Mesendoderm (in vitro differentiated cells): ENCODE data around the gene TMEM272.
"Not testable (repeated sequence)": the region's sequence is repeated elsewhere in the genome, so short reads cannot be mapped to it uniquely, and the experiment has no call there.

Experiments
- DNase-seq: peaks from one replicate; pipeline ENCODE4 v3.0.0; 2013
- H2AK5ac ChIP-seq: 2 replicates; pipeline ENCODE4 v1.6.1; 2013; ENCODE audit warnings: low read length, inconsistent platforms
- H2BK120ac ChIP-seq: 2 replicates; pipeline ENCODE4 v1.6.1; 2013; ENCODE audit warnings: low read depth, mild to moderate bottlenecking, low read length, moderate library complexity, mixed read lengths
- H2BK15ac ChIP-seq: replicated peaks from 2 replicates; pipeline ENCODE4 v1.6.1; 2013; ENCODE audit warnings: low read depth, mild to moderate bottlenecking, moderate library complexity
- H2BK5ac ChIP-seq: 2 replicates; pipeline ENCODE4 v1.6.1; 2013; ENCODE audit warnings: low read length, inconsistent platforms
- H3K18ac ChIP-seq: 2 replicates; pipeline ENCODE4 v1.6.1; 2013; ENCODE audit warnings: mild to moderate bottlenecking, low read length, mixed read lengths
- H3K23ac ChIP-seq: one replicate; pipeline ENCODE4 v1.6.1; 2013; ENCODE audit warnings: low read length
- H3K27ac ChIP-seq: 2 replicates; pipeline ENCODE4 v1.5.1; 2013; ENCODE audit warnings: low read depth, mild to moderate bottlenecking, inconsistent platforms, low read length, moderate library complexity
- H3K27me3 ChIP-seq: 2 replicates; pipeline ENCODE4 v1.6.1; 2013; ENCODE audit warnings: low read length, control low read depth, mild to moderate bottlenecking, inconsistent platforms; ENCODE audit not compliant: insufficient read depth, poor library complexity
- H3K36me3 ChIP-seq: 2 replicates; pipeline ENCODE4 v1.6.1; 2013; ENCODE audit warnings: low read length, inconsistent platforms; ENCODE audit not compliant: control insufficient read depth, insufficient read depth
- H3K4ac ChIP-seq: one replicate; pipeline ENCODE4 v1.6.1; 2013; ENCODE audit warnings: low read depth, mild to moderate bottlenecking, low read length, moderate library complexity
- H3K4me1 ChIP-seq: 2 replicates; pipeline ENCODE4 v1.6.1; 2013; ENCODE audit warnings: low read depth, low read length, inconsistent platforms; ENCODE audit not compliant: control insufficient read depth
- H3K4me2 ChIP-seq: 2 replicates; pipeline ENCODE4 v1.6.1; 2013; ENCODE audit warnings: low read length
- H3K4me3 ChIP-seq: 2 replicates; pipeline ENCODE4 v1.5.1; 2013; ENCODE audit warnings: mild to moderate bottlenecking, low read length
- H3K56ac ChIP-seq: one replicate; pipeline ENCODE4 v1.6.1; 2013; ENCODE audit warnings: low read length
- H3K79me1 ChIP-seq: 2 replicates; pipeline ENCODE4 v1.6.1; 2013; ENCODE audit warnings: low read length, inconsistent platforms
- H3K79me2 ChIP-seq: 2 replicates; pipeline ENCODE4 v1.6.1; 2013; ENCODE audit warnings: mild to moderate bottlenecking, low read length; ENCODE audit not compliant: control insufficient read depth, insufficient read depth
- H3K9ac ChIP-seq: 2 replicates; pipeline ENCODE4 v1.6.1; 2013; ENCODE audit warnings: low read length, inconsistent platforms
- H4K5ac ChIP-seq: one replicate; pipeline ENCODE4 v1.6.1; 2013; ENCODE audit warnings: low read length
- H4K8ac ChIP-seq: one replicate; pipeline ENCODE4 v1.6.1; 2013; ENCODE audit warnings: low read depth, mild to moderate bottlenecking, control low read depth, low read length, moderate library complexity
- WGBS: extraction: QIAGEN DNeasy Blood & Tissue Kit; methylation state at CpG from one replicate; pipeline ENCODE4 v1.1.7; 2013; ENCODE audit warnings: low lambda C conversion rate, missing lambda C conversion rate; ENCODE audit not compliant: insufficient coverage; ENCODE audit errors: extremely low coverage; 5-methylcytosine and 5-hydroxymethylcytosine counted together

The TMEM272 gene

DNA sequence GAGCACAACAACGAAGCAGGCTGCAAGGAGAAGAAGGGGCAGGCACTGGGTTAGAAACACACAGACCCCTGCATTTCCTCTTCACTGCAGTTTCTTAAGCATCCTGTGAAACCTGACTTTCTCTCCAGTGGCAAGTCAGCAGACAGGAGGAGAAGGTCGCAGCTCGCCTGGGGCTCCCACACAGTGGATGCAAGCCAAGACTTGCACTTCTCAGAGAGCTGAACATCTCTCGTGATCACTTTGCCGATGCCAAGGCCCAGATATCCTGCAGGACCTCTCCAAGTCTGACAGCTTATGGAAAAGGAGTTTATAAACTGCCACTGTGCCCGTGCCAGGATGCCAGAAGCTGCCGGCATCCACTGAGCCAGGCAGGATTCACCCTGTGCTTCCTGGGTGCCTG, 18.4 kb downstream of the TMEM272 start:
- H3K4ac ChIP-seq, result no peak overlapping the region
- H3K36me3 ChIP-seq, result no peaks in the 10 kb centered on the region
- H3K4me1 ChIP-seq, result peaks cover 5% of the 10 kb centered on the region
- no peak overlapping the region for H2BK15ac ChIP-seq
- no peak overlapping the region for H2BK5ac ChIP-seq
- no peak overlapping the region for H4K5ac ChIP-seq
- H2AK5ac ChIP-seq, result no peak overlapping the region
- H3K27me3 ChIP-seq, result no peaks in the 10 kb centered on the region
- H3K56ac ChIP-seq, result no peak overlapping the region
- no peak overlapping the region for H4K8ac ChIP-seq
- H3K23ac ChIP-seq, result no peak overlapping the region
- H3K79me2 ChIP-seq, result no peaks in the 10 kb centered on the region
- no peak overlapping the region for H3K9ac ChIP-seq
- DNase-seq, result no peak
- H3K18ac ChIP-seq, result no peak overlapping the region
- no peak overlapping the region for H3K4me3 ChIP-seq
- H2BK120ac ChIP-seq, result no peak overlapping the region
- H3K27ac ChIP-seq, result no peak overlapping the region
- no peaks in the 10 kb centered on the region for H3K79me1 ChIP-seq
- H3K4me2 ChIP-seq, result no peak overlapping the region
- WGBS, result no CpG with 5 or more reads among the region's 7 CpGs

DNA sequence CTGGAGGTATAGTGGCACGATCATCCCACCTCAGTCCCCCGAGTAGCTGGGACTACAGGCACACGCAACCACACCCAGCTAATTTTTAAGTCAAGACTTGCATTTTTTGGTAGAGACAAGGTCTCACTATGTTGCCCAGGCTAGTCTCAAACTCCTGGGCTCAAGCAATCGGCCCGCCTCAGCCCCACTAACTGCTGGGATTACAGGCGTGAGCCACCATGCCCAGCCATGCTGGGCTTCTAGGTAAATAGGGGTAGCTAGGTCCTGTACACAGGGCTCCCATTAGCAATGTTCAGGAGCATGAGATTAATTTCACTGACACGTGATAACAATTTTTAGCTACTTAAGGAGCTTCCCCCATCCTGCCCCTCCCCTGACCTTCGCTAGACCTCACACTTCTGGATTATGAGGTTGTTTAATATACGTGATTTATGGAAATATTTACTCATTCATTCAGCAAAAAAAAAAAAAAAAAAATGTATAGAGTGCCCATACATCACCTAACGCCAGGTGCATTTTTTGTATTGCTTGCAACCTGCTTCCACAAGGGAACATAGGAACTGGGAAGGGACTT, 19.2 kb downstream of the TMEM272 start:
- no CpG with 5 or more reads among the region's 10 CpGs for WGBS
- Histone ChIP-seq H2BK120ac (no peak overlapping the region), H3K27me3 (no peaks in the 10 kb centered on the region), H4K5ac (no peak overlapping the region), H3K4me1 (peaks cover 5% of the 10 kb centered on the region), H3K79me2 (no peaks in the 10 kb centered on the region), H2AK5ac (no peak overlapping the region), H3K4me3 (no peak overlapping the region), H4K8ac (no peak overlapping the region), H2BK15ac (no peak overlapping the region), H2BK5ac (no peak overlapping the region), H3K23ac (no peak overlapping the region), H3K18ac (no peak overlapping the region), H3K4me2 (no peak overlapping the region), H3K9ac (no peak overlapping the region), H3K79me1 (no peaks in the 10 kb centered on the region), H3K4ac (no peak overlapping the region), H3K27ac (no peak overlapping the region), H3K36me3 (no peaks in the 10 kb centered on the region), H3K56ac (no peak overlapping the region)
- no peak for DNase-seq

DNA sequence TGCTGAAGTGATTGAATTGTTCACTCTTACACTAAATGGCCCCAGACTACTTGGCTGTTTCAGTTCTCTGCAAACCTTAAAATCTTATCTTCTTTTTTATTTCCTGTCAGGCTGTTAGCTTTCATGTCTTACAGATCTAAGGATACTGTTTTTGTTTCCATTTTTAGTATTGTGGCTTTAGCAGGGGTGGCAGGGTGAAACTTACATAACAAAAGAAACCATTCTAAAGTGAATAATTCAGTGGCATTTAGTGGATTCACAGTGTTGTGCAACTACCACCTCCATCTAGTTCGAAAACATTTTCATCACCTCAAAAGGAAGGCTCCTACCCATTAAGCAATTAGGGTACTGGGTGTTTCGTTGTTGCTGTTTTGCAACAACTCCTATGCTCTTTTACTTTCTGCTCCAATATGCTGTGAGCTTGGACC, 19.8 kb downstream of the TMEM272 start:
- Histone ChIP-seq H3K27ac (no peak overlapping the region), H2BK15ac (no peak overlapping the region), H2BK5ac (no peak overlapping the region), H3K23ac (no peak overlapping the region), H3K79me2 (no peaks in the 10 kb centered on the region), H3K4me1 (peaks cover 5% of the 10 kb centered on the region), H3K9ac (no peak overlapping the region), H3K36me3 (no peaks in the 10 kb centered on the region), H3K79me1 (no peaks in the 10 kb centered on the region), H3K4me3 (no peak overlapping the region), H3K18ac (no peak overlapping the region), H4K5ac (no peak overlapping the region), H2AK5ac (peak overlapping the region; percentile 58), H3K4ac (no peak overlapping the region), H2BK120ac (no peak overlapping the region), H3K56ac (no peak overlapping the region), H4K8ac (no peak overlapping the region), H3K27me3 (no peaks in the 10 kb centered on the region), H3K4me2 (no peak overlapping the region)
- WGBS, result no CpG with 5 or more reads among the region's 2 CpGs
- no peak for DNase-seq

DNA sequence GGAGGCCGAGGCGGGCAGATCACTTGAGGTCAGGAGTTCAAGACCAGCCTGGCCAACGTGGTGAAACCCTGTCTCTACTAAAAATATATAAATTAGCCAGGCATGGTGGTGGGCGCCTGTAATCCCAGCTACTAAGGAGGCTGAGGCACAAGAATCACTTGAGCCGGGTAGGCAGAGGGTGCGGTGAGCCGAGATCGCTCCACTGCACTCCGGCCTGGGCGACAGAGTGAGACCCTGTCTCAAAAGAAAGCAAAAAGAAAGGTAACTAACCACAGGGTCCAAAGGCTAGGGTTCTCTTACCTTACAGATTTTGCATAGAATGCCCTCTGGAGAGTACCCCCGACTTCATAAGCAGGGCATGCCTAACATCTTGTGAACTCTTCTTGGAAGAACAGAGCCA, 20.3 kb downstream of the TMEM272 start:
- H3K4me3 ChIP-seq, H3K4me2 ChIP-seq, H3K56ac ChIP-seq, H3K4ac ChIP-seq, DNase-seq, H2BK120ac ChIP-seq, H3K23ac ChIP-seq, H3K79me2 ChIP-seq, H3K9ac ChIP-seq, H3K79me1 ChIP-seq, H3K4me1 ChIP-seq, H3K18ac ChIP-seq, H2AK5ac ChIP-seq, H3K27ac ChIP-seq, H2BK15ac ChIP-seq, H2BK5ac ChIP-seq, H4K8ac ChIP-seq, H3K36me3 ChIP-seq, H3K27me3 ChIP-seq, H4K5ac ChIP-seq: not testable (repeated sequence)
- no CpG with 5 or more reads among the region's 11 CpGs for WGBS

DNA sequence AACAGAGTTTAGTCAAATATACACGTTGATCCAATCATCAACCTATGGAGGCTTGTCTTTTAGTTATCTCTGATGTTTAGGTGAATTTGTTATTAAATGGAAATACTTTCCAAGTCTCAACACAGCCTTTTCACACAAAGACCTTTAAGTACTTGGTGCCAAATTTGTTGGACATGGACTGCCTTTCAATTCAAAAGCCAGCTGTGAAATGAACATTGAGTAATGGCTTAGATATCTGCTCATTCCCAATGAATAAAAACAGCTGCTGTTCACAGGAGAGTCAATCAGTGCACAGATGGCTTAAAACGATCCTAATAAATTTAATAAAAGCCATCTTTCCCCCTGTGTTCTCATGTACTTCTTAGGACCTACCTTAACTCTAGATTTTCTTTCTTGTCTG, 21.1 kb downstream of the TMEM272 start:
- Histone ChIP-seq H3K36me3 (no peaks in the 10 kb centered on the region), H3K4me3 (no peak overlapping the region), H3K4ac (no peak overlapping the region), H3K9ac (no peak overlapping the region), H3K27me3 (no peaks in the 10 kb centered on the region), H3K4me2 (no peak overlapping the region), H3K56ac (no peak overlapping the region), H2BK5ac (no peak overlapping the region), H2BK15ac (no peak overlapping the region), H3K23ac (no peak overlapping the region), H4K5ac (no peak overlapping the region), H4K8ac (no peak overlapping the region), H2AK5ac (no peak overlapping the region), H3K79me2 (no peaks in the 10 kb centered on the region), H2BK120ac (no peak overlapping the region), H3K4me1 (peaks cover 9% of the 10 kb centered on the region), H3K27ac (no peak overlapping the region), H3K79me1 (no peaks in the 10 kb centered on the region), H3K18ac (no peak overlapping the region)
- DNase-seq, result no peak
- WGBS, result no CpG with 5 or more reads among the region's 2 CpGs

DNA sequence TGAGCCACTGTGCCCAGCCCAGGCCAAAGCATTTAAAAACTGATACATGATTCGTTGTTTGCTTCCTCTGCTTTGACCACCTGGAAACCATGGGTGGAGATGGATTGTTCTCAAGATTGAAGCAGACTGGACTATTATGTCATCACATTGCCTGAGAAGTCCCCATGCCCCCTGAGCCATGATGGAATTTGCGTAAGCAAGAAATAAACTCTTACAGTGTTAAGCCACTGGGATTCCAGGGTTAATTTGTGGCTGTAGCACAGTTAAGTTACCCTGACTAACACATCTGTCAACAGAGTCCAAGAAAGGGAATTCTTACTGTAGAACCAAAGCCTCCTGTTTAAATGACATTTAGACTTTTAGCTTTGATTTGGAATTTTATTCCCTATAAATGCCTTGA, 21.6 kb downstream of the TMEM272 start:
- no peak overlapping the region for H2BK5ac ChIP-seq
- H2AK5ac ChIP-seq, result no peak overlapping the region
- H3K27ac ChIP-seq, result no peak overlapping the region
- no peak overlapping the region for H4K5ac ChIP-seq
- no peak overlapping the region for H3K9ac ChIP-seq
- H2BK120ac ChIP-seq, result no peak overlapping the region
- no peak overlapping the region for H3K4me2 ChIP-seq
- no peaks in the 10 kb centered on the region for H3K79me2 ChIP-seq
- no peak overlapping the region for H3K23ac ChIP-seq
- no peak overlapping the region for H3K56ac ChIP-seq
- H3K18ac ChIP-seq, result no peak overlapping the region
- H4K8ac ChIP-seq, result no peak overlapping the region
- no peak overlapping the region for H3K4ac ChIP-seq
- H3K27me3 ChIP-seq, result no peaks in the 10 kb centered on the region
- H3K4me3 ChIP-seq, result no peak overlapping the region
- peaks cover 9% of the 10 kb centered on the region for H3K4me1 ChIP-seq
- H3K36me3 ChIP-seq, result no peaks in the 10 kb centered on the region
- no peaks in the 10 kb centered on the region for H3K79me1 ChIP-seq
- DNase-seq, result no peak
- no peak overlapping the region for H2BK15ac ChIP-seq
- WGBS, result no CpG with 5 or more reads among the region's 2 CpGs
